H1 (cell line): Measurements from ENCODE around the gene OR10P1. TPM values are rescaled to one million over a fixed set of nuclear protein-coding genes. Genes with fewer than 3 reads are reported as not detected.

Experiments
- CTCF ChIA-PET: fragments of 300-600 bp; sonication (Branson Sonifier 250); formaldehyde crosslinking; loops from one replicate; lab custom pipeline; 2021; ENCODE audit not compliant: partially characterized antibody; lab: Charles Lee
- POLR2A ChIA-PET: fragments of 300-600 bp; sonication (Branson Sonifier 250); formaldehyde crosslinking; loops from one replicate; lab custom pipeline; 2021; ENCODE audit warnings: inconsistent platforms; ENCODE audit not compliant: partially characterized antibody; lab: Charles Lee
- DNase-seq, 2 experiments: peaks; one replicate each; pipeline versions ENCODE4 v3.0.0 to v3.0.0-alpha.2; 2010 to 2022; ENCODE audit warnings: low spot score in 2 of 2, low read depth in 1 of 2, mixed read lengths in 1 of 2
- FAIRE-seq: peaks from 2 replicates; lab custom pipeline; 2011; peaks lifted over from hg19 to GRCh38; lab: Jason Lieb, UNC
- H2AFZ ChIP-seq: 2 replicates; pipeline ENCODE4 v1.8.1; 2012; ENCODE audit warnings: low read length, inconsistent platforms
- H2AK5ac ChIP-seq: 2 replicates; pipeline ENCODE4 v1.6.1; 2013; ENCODE audit warnings: low read depth, low read length
- H2BK120ac ChIP-seq: replicated peaks from 2 replicates; pipeline ENCODE3; 2013; ENCODE audit warnings: low read depth, low read length, inconsistent platforms
- H2BK12ac ChIP-seq: 2 replicates; pipeline ENCODE4 v1.6.1; 2013; ENCODE audit warnings: low read depth, low read length
- H2BK15ac ChIP-seq: 2 replicates; pipeline ENCODE4 v1.6.1; 2013; ENCODE audit warnings: low read length
- H2BK20ac ChIP-seq: 2 replicates; pipeline ENCODE4 v1.6.1; 2013; ENCODE audit warnings: low read length
- H2BK5ac ChIP-seq: 2 replicates; pipeline ENCODE4 v1.6.1; 2013; ENCODE audit warnings: low read depth, low read length
- H3K14ac ChIP-seq: 2 replicates; pipeline ENCODE4 v1.6.1; 2013; ENCODE audit warnings: inconsistent platforms; ENCODE audit not compliant: insufficient read length
- H3K18ac ChIP-seq: 2 replicates; pipeline ENCODE4 v1.6.1; 2013; ENCODE audit warnings: low read length; ENCODE audit errors: extremely low read depth
- H3K23ac ChIP-seq: 2 replicates; pipeline ENCODE4 v1.6.1; 2013; ENCODE audit warnings: inconsistent platforms; ENCODE audit not compliant: insufficient read length
- H3K23me2 ChIP-seq: 2 replicates; pipeline ENCODE4 v1.6.1; 2013; ENCODE audit warnings: low read depth, low read length
- H3K27ac ChIP-seq: 2 replicates; pipeline ENCODE4 v1.6.1; 2011; ENCODE audit warnings: low read depth, low read length, inconsistent platforms
- H3K27me3 ChIP-seq, 4 experiments: replicated peaks in 1 of 4; 1 replicate in 1 of 4; 2 replicates in 3 of 4; pipeline versions ENCODE4 v1.6.1 to v1.8.1; 2011 to 2013; ENCODE audit warnings: low read length in 3 of 4, mild to moderate bottlenecking in 3 of 4, inconsistent platforms in 2 of 4, mixed read lengths in 2 of 4, moderate library complexity in 1 of 4; ENCODE audit not compliant: control insufficient read depth in 3 of 4, insufficient read depth in 3 of 4; ENCODE audit errors: extremely low read depth in 1 of 4
- H3K36me3 ChIP-seq, 4 experiments: 2 replicates each; pipeline versions ENCODE4 v1.6.1 to v1.8.1; 2011 to 2013; ENCODE audit warnings: mild to moderate bottlenecking in 4 of 4, low read length in 3 of 4, moderate library complexity in 2 of 4, control low read depth in 1 of 4, inconsistent platforms in 1 of 4; ENCODE audit not compliant: insufficient read depth in 4 of 4, control insufficient read depth in 2 of 4
- H3K4ac ChIP-seq: replicated peaks from 2 replicates; pipeline ENCODE3; 2013; ENCODE audit warnings: low read length, low read depth, mixed read lengths, inconsistent platforms; ENCODE audit not compliant: insufficient read length
- H3K4me1 ChIP-seq, 4 experiments: replicated peaks in 1 of 4; 1 replicate in 1 of 4; 2 replicates in 3 of 4; pipeline versions ENCODE4 v1.6.1 to v1.8.1; 2011 to 2013; ENCODE audit warnings: low read length in 3 of 4, inconsistent platforms in 2 of 4, mixed read lengths in 1 of 4; ENCODE audit not compliant: insufficient read depth in 4 of 4, control insufficient read depth in 3 of 4
- H3K4me2 ChIP-seq, 2 experiments: 2 replicates each; pipeline versions ENCODE4 v1.6.1 to v1.8.1; 2011 to 2013; ENCODE audit warnings: low read depth in 2 of 2, low read length in 2 of 2, control low read depth in 1 of 2, inconsistent platforms in 1 of 2, mild to moderate bottlenecking in 1 of 2; ENCODE audit not compliant: insufficient read depth in 1 of 2
- H3K4me3 ChIP-seq, 4 experiments: fragments of 200-600, 300-600 bp in 1 of 4; sonication (generic), shearing (Covaris generic), sonication (Bioruptor Twin) in 1 of 4; 2 replicates each; pipeline versions ENCODE4 v1.5.1 to v1.8.1; 2011 to 2016; ENCODE audit warnings: low read length in 4 of 4, low read depth in 3 of 4, control low read depth in 2 of 4, inconsistent platforms in 2 of 4, mild to moderate bottlenecking in 2 of 4, mixed read lengths in 1 of 4, moderate library complexity in 1 of 4; ENCODE audit not compliant: insufficient read depth in 2 of 4; ENCODE audit errors: extremely low read depth in 1 of 4
- H3K56ac ChIP-seq: replicated peaks from 2 replicates; pipeline ENCODE3; 2013; ENCODE audit warnings: low read depth, mild to moderate bottlenecking, mixed read lengths, low read length, inconsistent platforms; ENCODE audit not compliant: insufficient read length
- H3K79me1 ChIP-seq: 2 replicates; pipeline ENCODE4 v1.6.1; 2013; ENCODE audit warnings: low read depth, low read length, control low read depth
- H3K79me2 ChIP-seq, 2 experiments: 2 replicates each; pipeline versions ENCODE4 v1.6.1 to v1.8.1; 2012 to 2013; ENCODE audit warnings: low read length in 2 of 2, mild to moderate bottlenecking in 2 of 2, inconsistent platforms in 1 of 2; ENCODE audit not compliant: insufficient read depth in 2 of 2, control insufficient read depth in 1 of 2
- H3K9ac ChIP-seq, 4 experiments: replicated peaks in 1 of 4; 1 replicate in 1 of 4; 2 replicates in 3 of 4; pipeline versions ENCODE4 v1.6.1 to v1.8.1; 2011 to 2013; ENCODE audit warnings: low read depth in 3 of 4, low read length in 3 of 4, control low read depth in 2 of 4, mild to moderate bottlenecking in 2 of 4, moderate library complexity in 2 of 4, inconsistent platforms in 1 of 4; ENCODE audit errors: extremely low read depth in 1 of 4
- H3K9me3 ChIP-seq, 2 experiments: 2 replicates each; pipeline versions ENCODE4 v1.6.1 to v1.8.1; 2012 to 2013; ENCODE audit warnings: mild to moderate bottlenecking in 2 of 2, moderate library complexity in 2 of 2, control low read depth in 1 of 2, inconsistent platforms in 1 of 2, low read depth in 1 of 2, low read length in 1 of 2, mixed read lengths in 1 of 2; ENCODE audit not compliant: insufficient read depth in 2 of 2
- H4K20me1 ChIP-seq, 2 experiments: replicated peaks in 1 of 2; 2 replicates each; pipeline versions ENCODE3 to v1.8.1; 2011 to 2013; ENCODE audit warnings: inconsistent platforms in 2 of 2, low read length in 2 of 2, mild to moderate bottlenecking in 1 of 2; ENCODE audit not compliant: insufficient read depth in 2 of 2, control insufficient read depth in 1 of 2
- H4K5ac ChIP-seq: 2 replicates; pipeline ENCODE4 v1.6.1; 2013; ENCODE audit warnings: low read length, low read depth, mixed read lengths, inconsistent platforms; ENCODE audit not compliant: insufficient read length
- H4K8ac ChIP-seq: 2 replicates; pipeline ENCODE4 v1.8.0; 2013; ENCODE audit warnings: mild to moderate bottlenecking, moderate library complexity, low read length, inconsistent platforms; ENCODE audit not compliant: insufficient read depth; ENCODE audit errors: extremely low read depth
- H4K91ac ChIP-seq: replicated peaks from 2 replicates; pipeline ENCODE3; 2013; ENCODE audit warnings: low read length, mixed read lengths, inconsistent platforms; ENCODE audit not compliant: insufficient read length
- CBX5 ChIP-seq: fragments of 300-800, 300-1000 bp; sonication (generic); IDR thresholded peaks from 2 replicates; pipeline ENCODE4 v1.7.1; 2016; ENCODE audit warnings: antibody characterized with exemption, low read length, low read depth
- CHD1 ChIP-seq: IDR thresholded peaks from 2 replicates; pipeline ENCODE4 v1.6.1; 2012; ENCODE audit warnings: low read depth, low read length, improper control_type of control experiment
- CHD2 ChIP-seq: IDR thresholded peaks from 2 replicates; pipeline ENCODE4 v1.6.1; 2012; ENCODE audit warnings: low read length, improper control_type of control experiment
- CTBP2 ChIP-seq: IDR thresholded peaks from 2 replicates; pipeline ENCODE4 v1.7.0; 2011; ENCODE audit warnings: borderline replicate concordance, mild to moderate bottlenecking, moderate library complexity, mixed read lengths, low read length; ENCODE audit not compliant: insufficient read depth, insufficient read length
- JUND ChIP-seq: IDR thresholded peaks from 2 replicates; pipeline ENCODE4 v1.6.1; 2011; ENCODE audit warnings: mild to moderate bottlenecking, improper control_type of control experiment, low read length
- NRF1 ChIP-seq: IDR thresholded peaks from 2 replicates; pipeline ENCODE4 v1.6.1; 2011; ENCODE audit warnings: mild to moderate bottlenecking, low read depth, low read length, improper control_type of control experiment
- POU5F1 ChIP-seq: IDR thresholded peaks from 2 replicates; pipeline ENCODE4 v1.6.1; 2011; ENCODE audit warnings: low read depth, mild to moderate bottlenecking, low read length, moderate library complexity
- SAP30 ChIP-seq: fragments of 300-600 bp; sonication (generic); IDR thresholded peaks from 2 replicates; pipeline ENCODE4 v1.7.1; 2012; ENCODE audit warnings: low read length, moderate library complexity, mild to moderate bottlenecking, inconsistent platforms; ENCODE audit not compliant: insufficient read depth, insufficient replicate concordance
- SIRT6 ChIP-seq: IDR thresholded peaks from one replicate; pipeline ENCODE4 v1.7.1; 2012; ENCODE audit warnings: low read length, inconsistent platforms
- SIX5 ChIP-seq: IDR thresholded peaks from 2 replicates; pipeline ENCODE4 v1.6.1; 2011; ENCODE audit warnings: mild to moderate bottlenecking, low read depth, low read length
- TAF7 ChIP-seq: optimal IDR thresholded peaks from 2 replicates; pipeline ENCODE3; 2011; ENCODE audit warnings: low read depth, mild to moderate bottlenecking, inconsistent platforms, low read length, moderate library complexity, borderline replicate concordance
- TEAD4 ChIP-seq: IDR thresholded peaks from 2 replicates; pipeline ENCODE4 v1.6.1; 2012; ENCODE audit warnings: low read depth, low read length, inconsistent platforms, mixed read lengths
- USF2 ChIP-seq: IDR thresholded peaks from 2 replicates; pipeline ENCODE4 v1.6.1; 2011; ENCODE audit warnings: low read length, improper control_type of control experiment
- YY1 ChIP-seq: IDR thresholded peaks from 2 replicates; pipeline ENCODE4 v1.6.1; 2011; ENCODE audit warnings: low read depth, mild to moderate bottlenecking, low read length
- WGBS, 2 experiments: shearing (Covaris generic) in 1 of 2; methylation state at CpG; one replicate each; pipeline versions ENCODE4 v1.1.6 to v1.1.7; 2013 to 2015; ENCODE audit warnings: low lambda C conversion rate in 2 of 2, mixed read lengths in 2 of 2, inconsistent platforms in 1 of 2, low coverage in 1 of 2, missing lambda C conversion rate in 1 of 2; ENCODE audit not compliant: insufficient replicate concordance in 2 of 2, insufficient coverage in 1 of 2, insufficient read length in 1 of 2; ENCODE audit errors: extremely low coverage in 1 of 2, missing lambda C conversion rate in 1 of 2; 5-methylcytosine and 5-hydroxymethylcytosine counted together
- polyA plus RNA-seq, 7 experiments: library from polyadenylated mRNA; depleted of rRNA in 3 of 7; stranded (reverse) in 5 of 7; unstranded in 2 of 7; fragments of >200 nt in 5 of 7; fragments of 200-250 nt in 2 of 7; gene quantifications; 1 replicate in 5 of 7; 2 replicates in 1 of 7; 4 replicates in 1 of 7; pipeline versions ENCODE4 v1.2.1 to v1.2.3, GENCODE V29; 2011 to 2013; ENCODE audit warnings: missing spikeins in 2 of 7, mixed read lengths in 2 of 7
- total RNA-seq: library from RNA; stranded (reverse); fragmentation: NEBNext Ultra II Directional; extraction: Animal tissue kit (Norgen Biotek cat#: 25700); gene quantifications from 2 replicates; pipeline ENCODE4 v1.2.1, GENCODE V29; 2021

The OR10P1 gene
- total and polyA plus RNA-seq, 2 of the 8 experiments (the other 6 are each of a cell fraction or from before 2014, with no cell fraction given) = not detected

GRCh38 chr12:55663391-55663790, 26.7 kb downstream of the OR10P1 start:
- H4K20me1 ChIP-seq = no peaks in the 10 kb centered on the region
- H3K36me3 ChIP-seq = no peaks in the 10 kb centered on the region
- H2BK120ac ChIP-seq = no peak overlapping the region
- H3K9me3 ChIP-seq = no peaks in the 10 kb centered on the region
- H2AFZ ChIP-seq = no peak overlapping the region
- no peak overlapping the region for H3K4me3 ChIP-seq
- no peak overlapping the region for H4K8ac ChIP-seq
- H3K27me3 ChIP-seq = no peaks in the 10 kb centered on the region
- no peak overlapping the region for H4K5ac ChIP-seq
- no peak overlapping the region for H3K4ac ChIP-seq
- no peaks in the 10 kb centered on the region for H3K4me1 ChIP-seq
- ChIA-PET CTCF (interaction anchor here (0.7 to 3.4 kb wide), 8 partner anchors 14 to 473 kb away, joined by 3 to 18 read pairs (median 5); partner anchors contain the start of gene RDH5), POLR2A (interaction anchor here (0.6 kb wide), 1 partner anchor 50 kb away, joined by 3 read pairs; no protein-coding TSS in a partner anchor)
- FAIRE-seq (no peak), DNase-seq (no peak)
- H3K18ac ChIP-seq = no peak overlapping the region
- no peak overlapping the region for H3K4me2 ChIP-seq
- H3K79me1 ChIP-seq = no peaks in the 10 kb centered on the region
- 86% methylated on average over 1 of the region's 1 CpG; no CpG with 5 or more reads in 1 of the 2 experiments for WGBS, 2 experiments
- no peaks in the 10 kb centered on the region for H3K23me2 ChIP-seq
- no peak overlapping the region for H2BK20ac ChIP-seq
- no peak overlapping the region for H3K23ac ChIP-seq
- no peak overlapping the region for H3K56ac ChIP-seq
- no peak overlapping the region for H4K91ac ChIP-seq
- H3K27ac ChIP-seq = no peak overlapping the region
- no peak overlapping the region for H2BK15ac ChIP-seq
- H3K9ac ChIP-seq = no peak overlapping the region
- H2BK5ac ChIP-seq = no peak overlapping the region
- no peak overlapping the region for H2BK12ac ChIP-seq
- no peak overlapping the region for H3K14ac ChIP-seq
- H3K79me2 ChIP-seq = no peaks in the 10 kb centered on the region
- no peak overlapping the region for H2AK5ac ChIP-seq
- TF ChIP-seq CHD2 (no peak), YY1 (no peak), SIRT6 (no peak), POU5F1 (no peak), TEAD4 (no peak), TAF7 (no peak), JUND (no peak), CTBP2 (no peak), USF2 (no peak), NRF1 (no peak), SIX5 (no peak), CHD1 (no peak), CBX5 (no peak), SAP30 (no peak)
